HG03469 (cell line): Measurements from ENCODE around the gene GTF2A1.
"Not testable (repeated sequence)": the region's sequence is repeated elsewhere in the genome, so short reads cannot be mapped to it uniquely, and the experiment has no call there.

Source experiments
- ATAC-seq: cut with Tn5 transposase; IDR thresholded peaks from one replicate; pipeline ENCODE4 v1.9.1; 2021; ENCODE audit warnings: mild to moderate bottlenecking, moderate library complexity, moderate number of reproducible peaks; ENCODE audit not compliant: unreplicated experiment

Gene GTF2A1

DNA sequence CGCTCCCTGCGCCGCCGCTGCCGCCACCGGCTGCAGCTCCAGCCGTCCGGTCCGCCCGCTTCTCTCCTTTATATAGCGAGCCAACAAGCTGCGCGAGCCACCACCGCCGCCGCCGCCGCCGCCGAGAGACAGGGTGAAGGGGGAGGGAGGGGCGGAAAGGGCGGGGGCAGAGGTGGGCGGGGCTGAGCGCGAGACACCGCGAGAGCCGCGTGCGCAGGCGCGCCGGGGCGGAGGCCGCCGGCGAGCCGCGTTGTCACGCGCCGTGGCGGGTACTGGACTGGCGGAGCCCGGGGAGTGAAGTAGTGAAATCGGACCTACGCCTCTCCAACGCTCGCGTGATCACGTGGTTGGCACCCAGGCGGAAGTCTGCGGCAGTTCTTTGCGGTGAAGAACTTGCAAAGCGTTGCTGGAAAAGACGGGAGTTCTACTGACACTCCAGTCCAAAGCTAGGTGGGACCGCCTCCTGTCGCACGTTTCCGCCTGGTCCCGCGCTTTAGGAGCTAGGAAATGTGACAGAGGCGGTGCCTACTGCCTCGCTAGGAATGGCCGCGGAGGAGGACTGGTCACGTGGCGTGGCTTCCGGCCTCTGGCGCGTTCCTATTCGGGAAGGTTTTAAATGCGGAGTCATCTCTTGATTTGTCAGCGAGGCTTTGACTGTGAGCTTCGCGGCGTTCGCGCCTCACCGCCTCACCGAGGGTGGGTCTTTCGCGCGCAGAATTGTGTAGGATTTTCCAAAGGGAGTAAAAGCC lies at the start of gene GTF2A1:
TSS of gene GTF2A1 (minus strand) at position 130 of the 749 bp plus-strand sequence. CDS start 441 bp downstream, outside the sequence.
- peak; percentile 69 for ATAC-seq

DNA sequence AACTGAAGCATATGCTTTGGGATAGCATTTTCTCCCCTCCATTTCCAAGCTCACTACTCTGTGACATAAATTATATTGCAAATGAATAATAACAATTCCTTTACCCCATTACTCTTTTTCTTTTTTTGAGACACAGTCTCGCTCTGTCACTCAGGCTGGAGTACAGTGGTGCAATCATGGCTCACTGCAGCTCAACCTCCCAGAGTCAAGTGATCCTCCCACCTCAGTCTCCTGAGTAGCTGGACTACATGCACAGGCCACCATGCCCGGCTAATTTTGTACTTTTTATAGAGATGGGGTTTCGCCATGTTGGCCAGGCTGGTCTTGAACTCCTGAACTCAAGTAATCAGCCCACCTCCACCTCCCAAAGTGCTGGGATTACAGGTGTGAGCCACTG lies 49.2 kb upstream of the GTF2A1 start:
- ATAC-seq: no peak

DNA sequence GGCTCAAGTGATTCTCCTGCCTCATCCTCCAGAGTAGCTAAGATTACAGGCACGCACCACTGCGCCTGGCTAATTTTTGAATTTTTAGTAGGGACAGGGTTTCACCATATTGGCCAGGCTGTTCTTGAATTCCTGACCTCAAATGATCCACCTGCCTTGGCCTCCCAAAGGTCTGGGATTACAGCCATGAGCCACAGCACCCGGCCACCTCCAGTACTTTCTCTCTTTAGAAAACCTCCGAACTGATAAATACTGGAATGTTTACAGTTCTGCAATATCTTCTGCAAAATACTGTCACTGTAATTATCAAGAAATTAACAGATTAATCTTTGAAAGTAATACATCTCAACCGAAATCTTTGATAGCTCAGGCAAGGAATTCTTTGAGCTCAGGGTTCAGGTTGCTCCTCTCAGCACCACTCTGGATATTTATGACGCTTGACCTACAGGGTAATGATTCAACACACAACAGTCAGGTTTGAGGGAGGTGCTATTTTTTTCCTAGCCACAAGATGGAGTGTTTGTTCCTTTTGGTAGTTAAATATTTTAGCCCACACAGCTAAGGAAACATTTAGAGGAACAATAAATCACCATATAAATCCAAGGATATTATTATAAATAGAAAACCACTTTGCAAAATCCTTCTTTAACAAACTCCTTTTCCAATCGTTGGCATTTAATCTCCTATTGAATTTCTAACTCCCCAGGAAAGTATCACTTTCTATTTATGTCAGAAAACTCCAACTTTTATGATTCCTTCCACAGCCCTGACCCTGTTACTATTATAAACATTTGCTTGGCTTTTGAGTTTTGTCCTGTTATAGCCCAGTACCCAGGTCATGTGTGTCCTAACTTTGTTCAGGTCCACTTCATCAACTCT lies 48.6 kb upstream of the GTF2A1 start:
- ATAC-seq: peak; percentile 74

DNA sequence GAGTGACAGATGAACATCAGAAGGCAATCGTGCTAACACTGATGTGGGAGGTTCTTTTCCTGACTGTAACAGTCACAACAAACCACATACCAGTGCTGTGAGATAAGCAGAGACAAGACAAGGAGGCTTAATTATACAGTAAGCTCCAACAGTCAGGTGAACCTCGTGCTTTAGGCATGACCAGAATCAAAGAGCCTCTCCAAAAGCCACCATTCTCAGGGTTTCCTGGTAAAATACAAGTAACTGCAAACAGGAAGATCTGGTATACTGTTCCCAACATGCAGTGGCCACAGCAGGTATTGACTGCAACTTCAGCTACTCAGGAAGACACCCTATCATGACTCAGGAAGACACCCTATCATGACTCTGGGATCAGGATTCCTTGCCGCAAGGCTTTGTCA lies 47.3 kb upstream of the GTF2A1 start:
- ATAC-seq: no peak

DNA sequence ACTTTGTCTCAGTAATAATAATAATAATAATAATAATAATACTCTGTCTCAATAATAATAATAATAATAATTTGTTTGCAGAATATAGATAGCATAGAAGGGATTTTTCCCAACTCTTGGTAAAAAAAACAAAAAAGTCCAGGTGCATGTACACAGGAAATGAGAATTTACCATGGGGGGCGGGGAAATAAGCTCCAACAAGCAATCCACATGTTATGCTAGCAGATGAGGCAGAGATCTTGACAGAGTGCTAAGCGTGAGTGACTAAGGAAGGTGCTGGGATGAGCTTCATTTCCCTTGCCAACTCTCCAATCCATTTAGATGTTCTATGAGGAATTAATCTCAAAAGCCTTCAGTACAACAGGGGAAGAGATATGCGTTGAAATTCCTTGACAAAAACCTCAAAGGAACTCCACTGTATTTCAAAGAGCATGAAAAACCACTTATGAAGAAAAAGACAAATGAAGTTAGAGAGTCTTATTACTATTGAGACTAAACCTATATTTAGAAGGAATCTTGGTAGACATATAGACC lies 44.9 kb upstream of the GTF2A1 start:
- no peak for ATAC-seq

DNA sequence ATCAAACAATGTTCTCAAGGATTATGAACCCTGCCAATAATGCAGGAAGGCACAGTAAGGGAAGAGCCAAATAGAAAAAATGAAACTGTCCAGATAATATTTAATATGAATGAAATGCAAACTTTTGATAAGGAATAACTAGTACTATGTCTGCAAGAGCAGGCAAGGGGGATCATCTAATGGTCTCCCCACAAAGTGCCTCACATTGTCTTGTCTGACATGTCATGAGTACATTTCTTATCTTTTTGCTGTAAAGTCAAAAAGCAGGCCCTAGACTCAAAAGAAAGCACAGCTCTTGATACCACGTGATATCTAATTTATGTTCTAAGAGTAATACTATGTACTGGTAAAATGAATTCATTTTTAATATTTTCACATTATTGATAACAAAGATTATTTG lies 43.9 kb upstream of the GTF2A1 start:
- no peak for ATAC-seq

DNA sequence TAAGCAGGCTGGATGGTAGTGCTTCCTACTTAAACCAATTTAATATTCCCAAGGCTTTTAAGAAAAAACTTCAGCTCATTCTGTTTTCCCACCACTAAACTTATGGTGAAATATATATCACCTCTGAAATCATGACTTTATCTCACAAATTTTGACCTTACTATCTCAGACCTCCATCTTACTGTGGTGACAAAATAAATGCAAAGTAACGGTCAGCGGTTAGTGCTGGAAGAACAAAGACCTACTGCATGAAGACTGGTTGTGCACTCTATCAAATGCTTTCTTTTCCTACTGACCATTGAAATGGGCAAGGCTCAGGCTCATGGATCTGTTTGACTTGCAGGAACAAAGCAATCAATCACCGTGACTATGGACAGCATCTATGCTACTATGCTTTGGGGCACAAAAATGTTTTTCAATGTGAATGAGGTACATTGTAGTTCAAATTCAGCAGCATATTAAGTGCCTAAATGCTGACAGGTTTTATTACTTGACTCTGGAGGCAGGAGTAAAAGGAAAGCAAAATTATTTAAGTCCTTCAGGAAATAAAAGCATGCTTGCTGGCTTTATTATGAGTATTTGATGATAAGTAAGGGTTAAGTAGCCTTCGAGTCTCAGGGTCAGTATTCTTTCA lies 43.1 kb upstream of the GTF2A1 start:
- no peak for ATAC-seq

DNA sequence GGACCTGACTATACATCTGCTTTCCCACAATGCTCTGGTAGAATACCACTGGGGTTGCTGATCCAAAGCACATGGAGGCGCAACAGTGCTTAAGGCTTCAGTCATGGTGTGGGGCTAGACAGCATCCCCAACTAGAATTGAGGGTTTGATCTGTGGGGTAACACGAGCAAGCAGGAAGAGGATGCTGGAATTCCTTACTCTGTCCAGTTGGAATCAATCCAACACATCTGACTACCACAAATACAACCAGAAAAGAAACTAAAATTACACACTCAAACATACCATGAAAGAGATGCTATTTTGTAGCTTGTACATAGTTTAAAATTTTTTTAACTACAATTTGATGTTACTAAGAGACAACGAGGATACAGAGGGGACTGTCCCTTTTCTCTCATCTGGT lies 40.4 kb upstream of the GTF2A1 start:
- no peak for ATAC-seq

DNA sequence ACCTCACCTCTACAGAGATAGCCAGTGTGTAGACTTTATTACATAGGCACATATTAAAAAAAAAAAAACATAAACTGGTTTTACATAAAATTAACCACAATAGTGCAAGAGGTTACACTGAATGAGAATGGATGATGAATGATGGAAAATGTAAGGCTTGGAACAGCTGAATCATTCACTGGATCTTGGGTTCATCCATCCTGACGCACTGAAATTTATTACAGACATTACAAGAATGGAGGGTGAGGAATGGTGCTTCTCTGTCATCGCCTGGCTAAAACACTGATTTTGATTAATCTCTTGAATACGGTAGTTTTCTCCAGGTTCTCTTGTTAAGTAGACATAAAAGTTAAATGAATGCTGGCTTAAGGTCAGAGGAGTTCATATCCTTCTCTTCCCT lies 40.0 kb upstream of the GTF2A1 start:
- ATAC-seq: no peak

DNA sequence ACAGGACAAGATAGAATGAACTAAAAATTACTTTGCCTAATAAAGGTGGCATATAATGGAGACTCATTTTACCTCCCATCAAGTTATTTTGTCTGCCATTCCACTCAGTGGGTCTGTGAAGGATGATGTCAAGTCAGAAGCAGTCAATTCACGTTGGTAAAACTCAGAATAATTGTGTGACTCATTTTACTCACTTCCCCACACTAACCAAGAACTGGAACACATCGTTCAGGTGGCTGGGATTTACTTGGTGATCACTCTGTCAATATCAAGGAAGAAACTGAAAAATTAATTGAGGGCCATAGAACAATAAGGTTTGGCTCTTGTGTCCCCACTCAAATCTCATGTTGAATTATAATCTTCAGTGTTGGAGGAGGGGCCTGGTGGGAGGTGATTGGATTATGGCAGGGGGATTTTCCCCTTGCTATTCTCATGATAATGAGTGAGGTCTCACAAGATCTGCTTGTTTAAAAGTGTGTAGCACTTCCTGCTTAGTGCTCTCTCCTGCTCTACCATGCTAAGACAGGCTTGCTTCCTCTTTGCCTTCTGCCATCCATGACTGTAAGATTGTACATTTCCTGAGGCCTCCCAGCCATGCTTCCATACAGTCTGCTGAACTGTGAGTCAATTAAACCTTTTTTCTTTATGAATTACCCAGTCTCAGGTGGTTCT lies 35.7 kb upstream of the GTF2A1 start:
- peak; percentile 54 for ATAC-seq

DNA sequence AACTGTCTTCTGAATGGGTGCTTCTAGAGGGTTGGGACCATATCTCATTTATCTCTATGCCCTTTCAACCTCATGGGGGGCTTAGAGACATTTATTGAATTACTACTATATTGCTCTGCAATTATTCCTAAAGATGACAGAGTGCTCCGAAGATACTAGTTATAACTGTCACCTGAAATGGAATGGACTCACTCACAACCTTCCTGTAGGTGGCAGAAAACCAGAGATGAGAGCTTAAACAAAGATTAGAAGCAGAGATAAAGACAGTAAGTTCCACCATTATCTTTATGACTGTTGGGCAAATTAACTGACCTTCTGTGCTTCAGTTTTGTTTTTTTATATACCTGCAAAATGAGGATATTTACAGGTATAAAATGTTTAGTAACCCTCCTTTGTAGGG lies 31.5 kb upstream of the GTF2A1 start:
- ATAC-seq: no peak

DNA sequence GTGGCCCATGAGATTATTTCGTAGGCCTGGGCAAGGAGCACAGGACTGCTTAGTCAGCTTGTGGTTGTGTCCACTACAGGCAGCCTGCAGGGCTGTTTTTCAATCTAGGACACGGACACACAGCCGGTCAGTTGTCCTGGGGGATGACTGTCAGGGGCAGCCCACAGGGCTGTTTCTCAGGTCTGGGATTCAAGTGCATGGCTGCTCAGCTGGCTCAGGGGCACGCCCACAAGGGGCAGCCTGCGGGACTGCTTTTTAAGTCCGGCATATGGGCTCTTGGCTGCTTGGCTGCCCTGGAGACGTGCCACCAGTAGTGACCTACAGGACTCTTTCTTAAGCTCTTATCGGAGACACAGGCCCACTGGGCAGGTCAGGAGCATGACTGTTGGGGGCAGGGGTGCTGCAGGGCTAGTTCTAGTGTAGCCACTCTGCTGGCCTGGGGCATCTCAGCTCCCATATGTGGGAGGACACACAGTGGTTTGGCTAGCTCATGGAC lies 26.6 kb upstream of the GTF2A1 start:
- ATAC-seq: no peak

DNA sequence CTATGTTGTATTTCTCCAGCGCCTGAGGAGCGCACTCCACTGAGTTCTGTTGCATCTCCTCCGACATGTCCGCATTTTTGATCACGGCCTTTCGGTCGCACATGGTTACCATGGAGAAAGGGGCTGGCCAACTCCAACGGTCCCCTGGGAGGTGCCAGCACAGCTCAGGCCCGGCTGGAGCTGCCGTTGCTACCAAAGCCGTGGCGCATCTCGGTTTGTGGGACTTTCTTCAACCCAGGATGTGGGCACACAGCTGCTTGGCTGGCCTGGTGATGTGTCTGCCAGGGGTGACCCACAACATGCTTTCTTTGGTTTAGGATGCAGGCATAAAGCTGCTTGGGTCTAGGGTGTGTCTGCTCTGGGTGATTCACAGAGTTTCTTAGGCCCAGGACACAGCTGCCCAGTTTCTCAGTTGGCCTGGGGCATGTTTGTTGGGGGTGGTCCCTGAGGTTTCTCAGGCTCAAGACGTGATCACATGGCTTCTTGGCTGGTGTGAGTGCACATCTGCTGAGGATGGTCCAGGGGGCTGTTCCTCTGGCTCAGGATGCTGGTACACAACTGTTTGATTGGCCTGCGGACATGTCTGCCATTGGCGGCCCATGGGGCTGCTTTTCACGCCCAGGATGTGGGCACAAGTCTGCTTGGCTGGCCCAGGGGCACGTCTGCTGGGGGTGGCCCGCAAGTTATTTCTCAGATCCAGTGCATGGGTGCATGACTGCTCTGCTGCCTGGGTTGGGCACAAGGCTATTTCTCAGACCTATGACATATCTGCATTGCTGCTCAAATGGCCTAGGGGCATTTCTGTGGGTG lies 25.9 kb upstream of the GTF2A1 start:
- no peak for ATAC-seq

DNA sequence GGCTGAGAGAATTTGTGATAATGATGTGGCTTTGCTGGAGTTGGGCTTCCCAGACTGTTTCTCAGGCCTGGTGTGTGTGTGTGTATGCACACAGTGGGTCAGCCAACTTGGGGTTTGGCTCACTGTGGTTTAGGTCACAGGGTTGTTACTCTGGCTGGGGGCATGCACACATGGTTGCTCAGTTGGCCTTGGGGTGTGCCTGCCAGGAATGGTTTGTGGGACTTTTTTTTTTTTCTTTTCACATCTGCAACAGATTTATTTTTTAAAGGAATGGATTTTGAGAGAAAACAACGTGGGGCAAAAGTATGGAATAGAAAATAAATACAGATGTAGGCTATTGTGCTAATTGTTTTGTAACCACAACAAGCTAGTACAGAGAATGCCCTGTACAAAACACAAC lies 25.0 kb upstream of the GTF2A1 start:
- ATAC-seq: no peak

DNA sequence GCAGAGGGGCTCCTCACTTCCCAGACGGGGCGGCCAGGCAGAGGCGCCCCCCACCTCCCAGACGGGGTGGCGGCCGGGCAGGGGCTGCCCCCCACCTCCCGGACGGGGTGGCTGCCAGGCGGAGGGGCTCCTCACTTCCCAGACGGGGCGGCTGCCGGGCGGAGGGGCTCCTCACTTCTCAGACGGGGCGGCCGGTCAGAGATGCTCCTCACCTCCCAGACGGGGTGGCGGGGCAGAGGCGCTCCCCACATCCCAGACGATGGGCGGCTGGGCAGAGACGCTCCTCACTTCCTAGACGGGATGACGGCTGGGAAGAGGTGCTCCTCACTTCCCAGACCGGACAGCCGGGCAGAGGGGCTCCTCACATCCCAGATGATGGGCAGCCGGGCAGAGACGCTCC lies 23.7 kb upstream of the GTF2A1 start:
- not testable (repeated sequence) for ATAC-seq

DNA sequence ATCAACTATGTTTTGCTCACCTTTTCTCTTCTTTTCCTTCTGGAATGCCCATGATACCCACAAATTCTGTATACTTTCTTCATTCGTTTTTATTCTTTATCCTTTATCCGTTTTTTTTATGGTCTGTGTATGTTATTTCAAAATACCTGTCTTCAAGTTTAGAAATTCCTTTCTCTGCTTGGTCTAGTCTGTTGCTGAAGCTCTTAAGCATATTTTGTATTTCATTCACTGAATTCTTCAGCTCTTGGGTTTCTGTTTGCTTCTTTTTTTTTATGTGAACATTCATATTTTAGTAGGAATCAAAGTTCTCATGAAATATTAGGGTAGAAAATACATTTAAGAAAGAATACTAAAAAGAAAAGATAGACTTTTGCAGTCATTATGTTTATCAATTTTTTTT lies 22.7 kb upstream of the GTF2A1 start:
- ATAC-seq: no peak

DNA sequence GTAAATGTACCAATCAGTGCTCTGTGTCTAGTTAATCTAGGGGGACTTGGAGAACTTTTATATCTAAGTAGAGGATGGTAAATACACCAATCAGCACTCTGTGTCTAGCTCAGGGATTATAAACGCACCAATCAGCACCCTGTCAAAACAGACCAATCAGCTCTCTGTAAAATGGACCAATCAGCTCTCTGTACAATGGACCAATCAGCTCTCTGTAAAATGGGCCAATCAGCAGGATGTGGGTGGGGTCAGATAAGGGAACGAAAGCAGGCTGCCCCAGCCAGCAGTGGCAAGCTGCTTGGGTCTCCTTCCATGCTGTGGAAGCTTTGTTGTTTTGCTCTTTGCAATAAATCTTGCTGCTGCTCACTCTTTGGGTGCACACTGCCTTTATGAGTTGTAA lies 16.1 kb upstream of the GTF2A1 start:
- not testable (repeated sequence) for ATAC-seq

DNA sequence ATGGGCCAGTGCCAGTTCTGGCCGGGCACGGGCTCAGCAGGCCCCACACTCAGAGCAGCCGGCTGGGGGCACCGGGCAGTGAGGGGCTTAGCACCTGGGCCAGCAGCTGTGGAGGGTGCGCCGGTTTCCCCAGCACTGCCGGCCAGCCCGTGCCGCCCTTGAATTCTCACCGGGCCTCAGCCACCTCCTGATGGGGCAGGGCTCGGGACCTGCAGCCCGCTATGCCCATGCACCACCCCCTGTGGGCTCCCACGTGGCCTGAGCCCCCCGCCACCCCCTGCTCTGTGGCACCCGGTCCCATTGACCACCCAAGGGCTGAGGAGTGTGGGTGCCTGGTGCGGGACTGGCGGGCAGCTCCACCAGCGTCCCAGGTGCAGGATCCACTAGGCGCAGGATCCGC lies 15.4 kb upstream of the GTF2A1 start:
- no peak for ATAC-seq

DNA sequence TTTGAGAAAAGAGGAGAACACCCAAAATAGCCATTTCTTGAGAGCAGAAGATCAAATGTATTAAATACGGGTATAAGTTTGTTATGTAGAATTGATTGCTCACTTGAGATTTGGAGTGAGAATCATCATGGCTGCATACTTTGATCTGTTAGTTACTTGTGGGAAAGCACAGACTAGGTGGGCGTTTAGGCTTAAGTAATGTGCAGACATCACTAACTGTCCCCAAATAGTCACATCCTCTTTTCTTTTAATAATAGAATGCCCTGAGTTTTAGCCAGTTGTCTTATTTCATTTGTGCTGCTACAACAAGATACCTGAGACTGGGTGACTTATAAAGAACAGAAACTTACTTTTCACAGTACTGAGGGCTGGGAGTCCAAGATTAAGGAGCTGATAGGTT lies 14.3 kb upstream of the GTF2A1 start:
- ATAC-seq: peak; percentile 82

DNA sequence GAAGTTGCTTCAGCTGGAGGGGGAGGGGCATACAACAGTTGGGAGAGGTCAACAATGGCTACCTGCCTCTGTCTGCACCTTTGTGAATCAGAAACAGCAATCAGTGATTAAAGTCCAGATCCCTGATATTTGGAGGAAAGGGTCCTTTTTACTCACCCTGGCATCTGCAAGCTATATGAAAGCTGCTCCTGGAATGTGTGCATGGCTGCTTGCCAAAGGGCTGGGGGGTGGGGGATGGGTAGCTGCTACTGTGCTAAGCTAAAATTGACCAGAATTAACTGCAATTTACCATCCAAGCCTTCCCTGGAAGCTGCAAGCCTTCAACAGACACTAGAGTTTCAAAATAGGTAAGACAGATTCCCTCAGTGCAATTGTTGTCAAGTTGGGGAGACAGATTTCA lies 13.5 kb upstream of the GTF2A1 start:
- no peak for ATAC-seq
